ENCODE results near the gene IRX5.

IRX5 gene

DNA sequence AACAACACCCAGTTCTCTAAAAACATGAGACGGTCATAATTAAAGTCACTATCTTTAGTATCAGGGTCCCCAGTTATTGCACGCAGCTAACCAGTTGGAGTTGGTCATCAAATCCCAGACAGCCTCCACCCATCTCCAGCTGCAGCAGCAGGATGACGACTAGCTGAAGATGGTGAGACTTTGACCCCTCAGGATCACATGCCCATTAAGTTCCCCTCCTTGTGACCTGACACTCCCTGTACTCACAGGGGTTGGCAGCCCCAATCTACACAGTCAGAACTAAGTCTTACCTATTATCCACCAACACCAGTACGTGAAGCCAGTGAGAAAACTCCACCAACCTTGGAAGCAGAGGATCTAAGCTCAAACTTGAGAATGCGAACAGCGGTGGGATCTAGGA lies 37.7 kb upstream of the IRX5 start:
- DNase-seq (ENCODE audit: low read depth): no peak
- no peak overlapping the region for H3K4me3 ChIP-seq (ENCODE audit: low read depth, low read length)
- TF ChIP-seq, protein P1, sequence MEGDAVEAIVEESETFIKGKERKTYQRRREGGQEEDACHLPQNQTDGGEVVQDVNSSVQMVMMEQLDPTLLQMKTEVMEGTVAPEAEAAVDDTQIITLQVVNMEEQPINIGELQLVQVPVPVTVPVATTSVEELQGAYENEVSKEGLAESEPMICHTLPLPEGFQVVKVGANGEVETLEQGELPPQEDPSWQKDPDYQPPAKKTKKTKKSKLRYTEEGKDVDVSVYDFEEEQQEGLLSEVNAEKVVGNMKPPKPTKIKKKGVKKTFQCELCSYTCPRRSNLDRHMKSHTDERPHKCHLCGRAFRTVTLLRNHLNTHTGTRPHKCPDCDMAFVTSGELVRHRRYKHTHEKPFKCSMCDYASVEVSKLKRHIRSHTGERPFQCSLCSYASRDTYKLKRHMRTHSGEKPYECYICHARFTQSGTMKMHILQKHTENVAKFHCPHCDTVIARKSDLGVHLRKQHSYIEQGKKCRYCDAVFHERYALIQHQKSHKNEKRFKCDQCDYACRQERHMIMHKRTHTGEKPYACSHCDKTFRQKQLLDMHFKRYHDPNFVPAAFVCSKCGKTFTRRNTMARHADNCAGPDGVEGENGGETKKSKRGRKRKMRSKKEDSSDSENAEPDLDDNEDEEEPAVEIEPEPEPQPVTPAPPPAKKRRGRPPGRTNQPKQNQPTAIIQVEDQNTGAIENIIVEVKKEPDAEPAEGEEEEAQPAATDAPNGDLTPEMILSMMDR (IDR thresholded peaks at IDR 0.05; ENCODE audit: insufficient read depth, low read depth, low read length, missing control alignments): no peak

DNA sequence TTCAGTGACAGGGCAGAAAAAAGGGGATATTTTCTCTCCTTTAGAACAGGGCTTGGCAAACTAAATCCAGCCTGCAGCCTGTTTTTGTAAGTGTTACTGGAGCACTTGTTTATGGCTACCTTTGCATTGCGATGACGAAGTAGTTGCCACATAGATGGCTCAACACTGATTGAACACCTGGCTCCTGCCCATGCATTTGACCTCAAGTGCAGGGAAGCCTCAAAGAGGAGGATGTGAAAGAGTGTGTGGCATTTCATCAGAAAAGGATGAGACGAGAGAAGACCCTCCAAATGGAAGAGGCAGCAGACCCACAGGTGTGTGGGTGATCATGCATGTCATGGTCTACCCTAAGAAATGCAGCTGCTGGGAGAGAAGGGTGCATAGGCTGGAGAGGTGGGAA lies 32.7 kb upstream of the IRX5 start:
- no peak for DNase-seq (ENCODE audit: low read depth)
- no peak overlapping the region for H3K4me3 ChIP-seq (ENCODE audit: low read depth, low read length)
- TF ChIP-seq, protein P1 (IDR thresholded peaks at IDR 0.05; ENCODE audit: insufficient read depth, low read depth, low read length, missing control alignments): no peak

DNA sequence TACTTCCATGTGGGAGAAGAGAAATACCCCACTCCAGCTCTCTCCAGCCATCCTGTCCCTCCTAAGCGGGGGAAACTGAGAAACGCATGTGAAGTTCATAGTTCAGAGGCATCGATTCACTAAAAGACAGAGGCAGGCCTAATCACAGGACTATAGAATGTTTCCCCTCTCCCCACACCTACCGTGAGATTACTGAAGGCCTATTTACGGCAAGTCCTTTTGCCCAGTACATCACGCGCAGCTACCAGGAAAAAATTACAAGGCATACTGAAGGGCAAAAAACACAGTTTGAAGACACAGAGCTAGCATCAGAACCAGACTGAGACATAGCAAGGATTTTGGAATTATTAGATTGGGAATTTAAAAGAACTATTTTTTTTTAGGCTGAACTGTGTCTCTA lies 29.1 kb upstream of the IRX5 start:
- H3K4me3 ChIP-seq (ENCODE audit: low read depth, low read length): no peak overlapping the region
- TF ChIP-seq, protein P1 (IDR thresholded peaks at IDR 0.05; ENCODE audit: insufficient read depth, low read depth, low read length, missing control alignments): no peak
- no peak for DNase-seq (ENCODE audit: low read depth)

DNA sequence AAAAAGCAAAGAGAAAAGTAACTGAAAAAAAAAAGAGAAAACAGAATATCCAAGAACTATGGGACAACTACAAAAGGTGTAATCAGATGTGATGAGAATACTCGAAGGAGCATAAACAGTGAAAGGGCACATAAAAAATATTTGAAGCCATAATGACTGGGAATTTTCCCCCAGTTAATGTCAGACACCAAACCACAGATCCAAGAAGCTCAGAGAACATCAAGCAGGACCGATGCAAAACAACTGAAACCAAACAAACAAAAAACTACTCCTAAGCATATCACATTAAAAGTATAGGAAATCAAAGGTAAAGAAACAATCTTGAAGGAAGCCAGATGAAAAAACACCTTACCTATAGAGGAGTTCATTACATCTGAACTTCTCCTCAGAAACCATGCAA lies 27.6 kb upstream of the IRX5 start:
- no peak for DNase-seq (ENCODE audit: low read depth)
- TF ChIP-seq, protein P1 (IDR thresholded peaks at IDR 0.05; ENCODE audit: insufficient read depth, low read depth, low read length, missing control alignments): no peak
- no peak overlapping the region for H3K4me3 ChIP-seq (ENCODE audit: low read depth, low read length)

DNA sequence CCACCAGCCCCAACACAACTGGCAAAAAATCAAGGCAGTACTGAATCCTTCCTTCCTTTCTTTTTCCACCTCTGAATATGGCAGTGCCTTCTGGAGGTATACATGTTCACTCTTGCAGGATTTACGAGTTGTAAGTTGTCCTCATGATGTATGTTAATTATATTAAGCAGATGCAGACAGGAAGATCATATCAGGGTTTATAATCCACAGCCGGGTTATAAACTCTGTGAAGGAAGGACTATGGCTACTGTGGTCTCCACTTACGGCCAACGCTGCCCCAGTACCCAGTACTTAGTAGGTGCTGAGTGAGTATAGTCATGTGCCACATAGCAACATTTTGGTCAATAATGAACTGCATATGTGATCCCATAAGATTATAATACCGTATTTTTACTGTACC lies 19.6 kb upstream of the IRX5 start:
- DNase-seq (ENCODE audit: low read depth): no peak
- TF ChIP-seq, protein P1 (IDR thresholded peaks at IDR 0.05; ENCODE audit: insufficient read depth, low read depth, low read length, missing control alignments): no peak
- H3K4me3 ChIP-seq (ENCODE audit: low read depth, low read length): no peak overlapping the region

DNA sequence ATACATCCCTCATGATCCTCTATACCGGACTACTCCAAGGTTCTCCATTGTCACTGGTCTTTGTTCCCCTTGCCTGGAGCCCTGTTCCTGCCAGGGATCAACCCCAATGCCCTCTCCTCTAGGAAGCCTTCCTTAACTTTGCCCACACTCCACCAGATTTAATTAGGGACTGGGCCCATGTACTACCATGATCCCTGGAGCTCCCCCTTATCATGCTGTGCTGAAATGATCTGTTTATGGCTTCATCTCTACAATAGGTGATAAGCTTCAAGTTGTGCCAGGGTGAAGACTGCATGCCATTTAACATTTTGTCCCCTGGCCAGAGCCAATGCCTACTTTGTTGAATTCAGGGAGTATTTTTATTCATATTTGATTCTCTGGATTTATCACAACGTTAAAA lies 17.9 kb upstream of the IRX5 start:
- DNase-seq (ENCODE audit: low read depth): no peak
- H3K4me3 ChIP-seq (ENCODE audit: low read depth, low read length): no peak overlapping the region
- TF ChIP-seq, protein P1 (IDR thresholded peaks at IDR 0.05; ENCODE audit: insufficient read depth, low read depth, low read length, missing control alignments): no peak

DNA sequence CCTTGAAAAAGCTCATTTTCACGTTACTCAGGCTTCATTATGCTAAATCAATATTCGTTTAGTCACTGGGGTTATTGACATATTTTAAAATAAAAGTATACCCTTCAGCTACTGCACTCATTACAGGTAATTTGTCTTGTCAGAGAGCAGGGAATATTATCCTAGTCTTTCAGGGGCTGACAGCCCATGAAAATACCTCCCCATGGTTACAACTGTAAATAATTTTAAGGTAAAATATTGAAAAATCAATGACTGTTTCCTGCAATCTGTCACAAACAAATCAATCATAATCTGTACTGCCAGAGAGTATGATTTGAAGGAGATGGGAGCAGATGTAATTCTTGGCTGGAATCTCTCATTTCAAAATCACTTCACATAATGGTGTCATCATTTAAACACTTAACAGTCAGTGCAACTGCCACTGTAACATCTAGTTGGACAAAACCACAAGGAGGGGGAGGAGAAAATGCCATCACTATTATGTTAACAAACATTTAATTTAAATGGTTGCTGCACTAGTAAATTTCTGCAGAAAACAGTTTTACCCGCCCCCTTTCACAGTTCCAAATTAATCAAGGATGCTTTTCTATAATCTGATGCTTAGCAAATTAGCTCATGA lies 9.3 kb upstream of the IRX5 start:
- H3K4me3 ChIP-seq (ENCODE audit: low read depth, low read length): no peak overlapping the region
- DNase-seq (ENCODE audit: low read depth): no peak
- TF ChIP-seq, protein P1 (IDR thresholded peaks at IDR 0.05; ENCODE audit: insufficient read depth, low read depth, low read length, missing control alignments): no peak

All from GM12865 (cell line).